ENCODE measurements around the gene RFC4.

Gene RFC4

GRCh38 chr3:186847437-186847836 is 41.2 kb upstream of the RFC4 start:
- Histone ChIP-seq H3K4me3 (ENCODE audit: control insufficient read depth in 1 of 7, extremely low read depth in 1 of 7, insufficient read depth in 4 of 7, low read depth in 2 of 7, low read length in 6 of 7) (no peak overlapping the region), H3K4me1 (ENCODE audit: control extremely low read depth in 1 of 4, control insufficient read depth in 4 of 4, insufficient read depth in 4 of 4, low read length in 3 of 4) (no peaks in the 10 kb centered on the region), H3K27me3 (replicated peaks in 2 of 5; ENCODE audit: control insufficient read depth in 4 of 5, insufficient read depth in 5 of 5, low read length in 4 of 5) (no peaks in the 10 kb centered on the region), H3K27ac (ENCODE audit: insufficient read depth in 1 of 2, low read depth in 1 of 2, low read length in 2 of 2, poor library complexity in 1 of 2, severe bottlenecking in 2 of 2) (no peak overlapping the region), H3K36me3 (ENCODE audit: control insufficient read depth in 4 of 4, insufficient read depth in 4 of 4, low read length in 3 of 4) (no peaks in the 10 kb centered on the region), H3K9me3 (ENCODE audit: control extremely low read depth in 1 of 5, control insufficient read depth in 4 of 5, insufficient read depth in 2 of 5, low read depth in 1 of 5, low read length in 4 of 5) (no peaks in the 10 kb centered on the region)
- 100% methylated on average over 1 of the region's 2 CpGs for WGBS (ENCODE audit: insufficient coverage)
- ChIA-PET POLR2A (no interaction called here), CTCF (interaction anchor here (0.6 to 6.9 kb wide), 6 partner anchors 19 to 317 kb away, joined by 3 to 63 read pairs (median 14); partner anchors contain the start of gene ST6GAL1)
- DNase-seq: no peak

GRCh38 chr3:186845756-186846155 is 39.5 kb upstream of the RFC4 start:
- ChIA-PET POLR2A (no interaction called here), CTCF (interaction anchor here (0.5 to 1.0 kb wide), 3 partner anchors 11 to 266 kb away, joined by 3 read pairs; no protein-coding TSS in a partner anchor)
- Histone ChIP-seq H3K27ac (ENCODE audit: insufficient read depth in 1 of 2, low read depth in 1 of 2, low read length in 2 of 2, poor library complexity in 1 of 2, severe bottlenecking in 2 of 2) (no peak overlapping the region), H3K36me3 (ENCODE audit: control insufficient read depth in 4 of 4, insufficient read depth in 4 of 4, low read length in 3 of 4) (no peaks in the 10 kb centered on the region), H3K4me1 (ENCODE audit: control extremely low read depth in 1 of 4, control insufficient read depth in 4 of 4, insufficient read depth in 4 of 4, low read length in 3 of 4) (no peaks in the 10 kb centered on the region), H3K4me3 (ENCODE audit: control insufficient read depth in 1 of 7, extremely low read depth in 1 of 7, insufficient read depth in 4 of 7, low read depth in 2 of 7, low read length in 6 of 7) (no peak overlapping the region), H3K9me3 (ENCODE audit: control extremely low read depth in 1 of 5, control insufficient read depth in 4 of 5, insufficient read depth in 2 of 5, low read depth in 1 of 5, low read length in 4 of 5) (no peaks in the 10 kb centered on the region), H3K27me3 (replicated peaks in 2 of 5; ENCODE audit: control insufficient read depth in 4 of 5, insufficient read depth in 5 of 5, low read length in 4 of 5) (no peaks in the 10 kb centered on the region)
- WGBS (ENCODE audit: insufficient coverage): 66% methylated on average over 6 of the region's 10 CpGs
- DNase-seq: no peak

GRCh38 chr3:186844908-186845307 is 38.6 kb upstream of the RFC4 start:
- H3K4me1 ChIP-seq (ENCODE audit: control extremely low read depth in 1 of 4, control insufficient read depth in 4 of 4, insufficient read depth in 4 of 4, low read length in 3 of 4): no peaks in the 10 kb centered on the region
- no peaks in the 10 kb centered on the region for H3K36me3 ChIP-seq (ENCODE audit: control insufficient read depth in 4 of 4, insufficient read depth in 4 of 4, low read length in 3 of 4)
- no peak overlapping the region for H3K4me3 ChIP-seq (ENCODE audit: control insufficient read depth in 1 of 7, extremely low read depth in 1 of 7, insufficient read depth in 4 of 7, low read depth in 2 of 7, low read length in 6 of 7)
- CTCF ChIA-PET: interaction anchor here (0.7 kb wide), 2 partner anchors 266 to 518 kb away, joined by 3 read pairs; no protein-coding TSS in a partner anchor
- WGBS (ENCODE audit: insufficient coverage): 84% methylated on average over 5 of the region's 11 CpGs
- H3K27ac ChIP-seq (ENCODE audit: insufficient read depth in 1 of 2, low read depth in 1 of 2, low read length in 2 of 2, poor library complexity in 1 of 2, severe bottlenecking in 2 of 2): no peak overlapping the region
- no peaks in the 10 kb centered on the region for H3K9me3 ChIP-seq (ENCODE audit: control extremely low read depth in 1 of 5, control insufficient read depth in 4 of 5, insufficient read depth in 2 of 5, low read depth in 1 of 5, low read length in 4 of 5)
- no peak for DNase-seq
- H3K27me3 ChIP-seq (replicated peaks in 2 of 5; ENCODE audit: control insufficient read depth in 4 of 5, insufficient read depth in 5 of 5, low read length in 4 of 5): no peaks in the 10 kb centered on the region
- POLR2A ChIA-PET: interaction anchor here (0.6 kb wide), 1 partner anchor 139 kb away, joined by 3 read pairs; no protein-coding TSS in a partner anchor

- no peaks in the 10 kb centered on the region for H3K36me3 ChIP-seq (ENCODE audit: control insufficient read depth in 4 of 4, insufficient read depth in 4 of 4, low read length in 3 of 4)
- POLR2A ChIA-PET: no interaction called here
- WGBS (ENCODE audit: insufficient coverage): 94% methylated on average over 3 of the region's 3 CpGs
- H3K4me3 ChIP-seq (ENCODE audit: control insufficient read depth in 1 of 7, extremely low read depth in 1 of 7, insufficient read depth in 4 of 7, low read depth in 2 of 7, low read length in 6 of 7): no peak overlapping the region
- no peak overlapping the region for H3K27ac ChIP-seq (ENCODE audit: insufficient read depth in 1 of 2, low read depth in 1 of 2, low read length in 2 of 2, poor library complexity in 1 of 2, severe bottlenecking in 2 of 2)
- H3K9me3 ChIP-seq (ENCODE audit: control extremely low read depth in 1 of 5, control insufficient read depth in 4 of 5, insufficient read depth in 2 of 5, low read depth in 1 of 5, low read length in 4 of 5): no peaks in the 10 kb centered on the region
- no peaks in the 10 kb centered on the region for H3K4me1 ChIP-seq (ENCODE audit: control extremely low read depth in 1 of 4, control insufficient read depth in 4 of 4, insufficient read depth in 4 of 4, low read length in 3 of 4)
- no peak for DNase-seq
- CTCF ChIA-PET: interaction anchor here (1.0 to 1.1 kb wide), 2 partner anchors 88 to 263 kb away, joined by 3 read pairs; no protein-coding TSS in a partner anchor
- no peaks in the 10 kb centered on the region for H3K27me3 ChIP-seq (replicated peaks in 2 of 5; ENCODE audit: control insufficient read depth in 4 of 5, insufficient read depth in 5 of 5, low read length in 4 of 5)
Observed at GRCh38 chr3:186843039-186843432, 36.8 kb upstream of the RFC4 start.

GRCh38 chr3:186842426-186843038 is 36.2 kb upstream of the RFC4 start, which contains the start of gene ADIPOQ:
ADIPOQ (plus strand) TSS chr3:186842710; CDS start chr3:186853059, 10,349 bp downstream.
- H3K27ac ChIP-seq (ENCODE audit: insufficient read depth in 1 of 2, low read depth in 1 of 2, low read length in 2 of 2, poor library complexity in 1 of 2, severe bottlenecking in 2 of 2): no peak within 1 kb of the TSS
- no peaks in the 10 kb centered on the region for H3K4me1 ChIP-seq (ENCODE audit: control extremely low read depth in 1 of 4, control insufficient read depth in 4 of 4, insufficient read depth in 4 of 4, low read length in 3 of 4)
- WGBS (ENCODE audit: insufficient coverage): 98% methylated on average over 6 of the region's 7 CpGs
- H3K36me3 ChIP-seq (ENCODE audit: control insufficient read depth in 4 of 4, insufficient read depth in 4 of 4, low read length in 3 of 4): no peaks in the 10 kb centered on the region
- ChIA-PET CTCF (no interaction called here), POLR2A (no interaction called here)
- no peaks in the 10 kb centered on the region for H3K27me3 ChIP-seq (replicated peaks in 2 of 5; ENCODE audit: control insufficient read depth in 4 of 5, insufficient read depth in 5 of 5, low read length in 4 of 5)
- H3K9me3 ChIP-seq (ENCODE audit: control extremely low read depth in 1 of 5, control insufficient read depth in 4 of 5, insufficient read depth in 2 of 5, low read depth in 1 of 5, low read length in 4 of 5): no peaks in the 10 kb centered on the region
- DNase-seq: no peak
- H3K4me3 ChIP-seq (ENCODE audit: control insufficient read depth in 1 of 7, extremely low read depth in 1 of 7, insufficient read depth in 4 of 7, low read depth in 2 of 7, low read length in 6 of 7): no peak within 1 kb of the TSS

- 96% methylated on average over 3 of the region's 4 CpGs for WGBS (ENCODE audit: insufficient coverage)
- Histone ChIP-seq H3K27me3 (replicated peaks in 2 of 5; ENCODE audit: control insufficient read depth in 4 of 5, insufficient read depth in 5 of 5, low read length in 4 of 5) (no peaks in the 10 kb centered on the region), H3K9me3 (ENCODE audit: control extremely low read depth in 1 of 5, control insufficient read depth in 4 of 5, insufficient read depth in 2 of 5, low read depth in 1 of 5, low read length in 4 of 5) (no peaks in the 10 kb centered on the region), H3K4me1 (ENCODE audit: control extremely low read depth in 1 of 4, control insufficient read depth in 4 of 4, insufficient read depth in 4 of 4, low read length in 3 of 4) (no peaks in the 10 kb centered on the region), H3K4me3 (ENCODE audit: control insufficient read depth in 1 of 7, extremely low read depth in 1 of 7, insufficient read depth in 4 of 7, low read depth in 2 of 7, low read length in 6 of 7) (no peak overlapping the region), H3K36me3 (ENCODE audit: control insufficient read depth in 4 of 4, insufficient read depth in 4 of 4, low read length in 3 of 4) (no peaks in the 10 kb centered on the region), H3K27ac (ENCODE audit: insufficient read depth in 1 of 2, low read depth in 1 of 2, low read length in 2 of 2, poor library complexity in 1 of 2, severe bottlenecking in 2 of 2) (no peak overlapping the region)
- DNase-seq: no peak
- CTCF ChIA-PET: no interaction called here
- POLR2A ChIA-PET: no interaction called here
Observed at GRCh38 chr3:186841620-186842019, 35.3 kb upstream of the RFC4 start.

GRCh38 chr3:186839874-186840641 is 33.8 kb upstream of the RFC4 start:
- ChIA-PET CTCF (interaction anchor here (1.0 kb wide), 1 partner anchor 98 kb away, joined by 3 read pairs; no protein-coding TSS in a partner anchor), POLR2A (no interaction called here)
- no peaks in the 10 kb centered on the region for H3K4me1 ChIP-seq (ENCODE audit: control extremely low read depth in 1 of 4, control insufficient read depth in 4 of 4, insufficient read depth in 4 of 4, low read length in 3 of 4)
- no peaks in the 10 kb centered on the region for H3K27me3 ChIP-seq (replicated peaks in 2 of 5; ENCODE audit: control insufficient read depth in 4 of 5, insufficient read depth in 5 of 5, low read length in 4 of 5)
- no peak overlapping the region for H3K27ac ChIP-seq (ENCODE audit: insufficient read depth in 1 of 2, low read depth in 1 of 2, low read length in 2 of 2, poor library complexity in 1 of 2, severe bottlenecking in 2 of 2)
- no peaks in the 10 kb centered on the region for H3K9me3 ChIP-seq (ENCODE audit: control extremely low read depth in 1 of 5, control insufficient read depth in 4 of 5, insufficient read depth in 2 of 5, low read depth in 1 of 5, low read length in 4 of 5)
- no peak overlapping the region for H3K4me3 ChIP-seq (ENCODE audit: control insufficient read depth in 1 of 7, extremely low read depth in 1 of 7, insufficient read depth in 4 of 7, low read depth in 2 of 7, low read length in 6 of 7)
- DNase-seq: no peak
- 93% methylated on average over 13 of the region's 17 CpGs for WGBS (ENCODE audit: insufficient coverage)
- no peaks in the 10 kb centered on the region for H3K36me3 ChIP-seq (ENCODE audit: control insufficient read depth in 4 of 4, insufficient read depth in 4 of 4, low read length in 3 of 4)
